GM19099 (cell line): ENCODE data around the gene EPHA10.

Source experiments
- POLR2A ChIP-seq: IDR thresholded peaks from 3 replicates; pipeline ENCODE4 v1.6.1; 2011; ENCODE audit warnings: low read depth; ENCODE audit not compliant: insufficient read length; ENCODE audit errors: extremely low read depth

Gene EPHA10

GRCh38 chr1:37676281-37677142 is 88.4 kb downstream of the EPHA10 start:
- peak; percentile 32 for TF ChIP-seq POLR2A

DNA sequence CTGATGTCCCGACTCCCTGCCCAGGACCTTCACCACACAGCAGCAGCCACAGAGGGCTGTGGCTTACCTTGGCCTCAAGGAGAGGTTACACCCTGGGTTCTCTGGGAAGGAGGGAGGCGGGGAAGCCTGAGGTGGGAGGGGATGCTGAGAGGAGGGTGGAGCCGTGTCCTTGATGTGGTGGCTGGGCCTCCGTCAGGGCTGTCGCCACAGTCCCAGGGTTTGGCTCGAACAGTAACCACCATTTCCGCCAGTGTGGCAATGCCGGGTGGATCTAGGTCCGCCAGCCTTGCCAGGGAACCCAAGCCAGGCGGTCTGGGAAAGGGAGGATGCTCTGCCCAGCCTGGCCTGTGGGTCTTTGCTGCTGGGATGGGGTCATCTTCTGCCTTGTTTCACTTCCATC is 91.0 kb downstream of the EPHA10 start:
- TF ChIP-seq POLR2A = no peak

- TF ChIP-seq POLR2A = no peak
Observed at GRCh38 chr1:37672136-37672870, 92.6 kb downstream of the EPHA10 start.

- no peak for TF ChIP-seq POLR2A
Observed at GRCh38 chr1:37671261-37671660, 93.7 kb downstream of the EPHA10 start.

GRCh38 chr1:37670133-37670532 is 94.8 kb downstream of the EPHA10 start:
- no peak for TF ChIP-seq POLR2A

GRCh38 chr1:37667023-37667671 is 97.8 kb downstream of the EPHA10 start:
- no peak for TF ChIP-seq POLR2A

DNA sequence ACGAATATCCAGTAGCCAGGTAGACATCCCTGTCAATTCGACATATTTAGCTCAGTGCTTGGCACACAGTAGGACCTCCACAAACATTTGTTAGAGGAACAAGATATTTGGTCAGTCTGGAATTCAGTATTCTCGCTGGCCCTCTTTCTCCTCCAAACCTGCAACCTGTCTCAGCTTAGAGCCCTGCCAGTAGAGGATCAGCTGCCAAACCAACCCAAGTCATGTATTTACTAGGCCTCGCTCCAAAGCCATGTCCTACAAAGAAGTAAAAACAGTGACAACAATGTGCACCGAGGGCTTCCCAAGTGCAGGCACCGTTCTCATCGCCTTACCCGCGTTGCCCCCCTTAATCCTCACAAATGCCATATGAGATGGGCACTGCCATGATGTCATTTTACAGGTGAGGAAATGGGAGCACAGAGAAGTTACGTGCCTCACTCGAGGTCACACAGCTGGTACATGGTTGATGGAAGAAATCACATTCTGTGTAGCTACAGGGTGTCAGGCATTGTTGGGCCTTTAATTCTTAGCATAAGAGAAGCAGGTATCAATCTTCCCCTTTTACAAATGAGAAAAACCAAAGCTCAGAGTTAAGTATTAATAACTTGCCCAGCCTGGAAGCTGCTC is 98.6 kb downstream of the EPHA10 start:
- TF ChIP-seq POLR2A = no peak
